Measurements from ENCODE around the gene LRGUK. TPM values are rescaled to one million over a fixed set of nuclear protein-coding genes. Genes with fewer than 3 reads are reported as not detected.

LRGUK gene
- total RNA-seq, 1 experiment from 2014 or later: 1.0 TPM

GRCh38 chr7:134180376-134180775, 53.2 kb downstream of the LRGUK start:
- no peak for ATAC-seq

GRCh38 chr7:134182078-134182477, 54.9 kb downstream of the LRGUK start:
- H3K27me3 ChIP-seq (ENCODE audit: low read length): no peaks in the 10 kb centered on the region
- POLR2A ChIA-PET (ENCODE audit: unreplicated experiment): no interaction called here
- no peaks in the 10 kb centered on the region for H3K9me3 ChIP-seq (ENCODE audit: low read length)
- no peaks in the 10 kb centered on the region for H3F3A ChIP-seq (ENCODE audit: low read length, unreplicated experiment)
- DNase-seq (no peak), ATAC-seq (no peak)
- BruUV-seq (replicated peaks): no TSS peak
- no peaks in the 10 kb centered on the region for H4K20me1 ChIP-seq (ENCODE audit: low read length)
- TF ChIP-seq CTCF (conservative IDR thresholded peaks at IDR 0.05; ENCODE audit: low read depth, low read length): no peak
- no peak for TF ChIP-seq EZH2phosphoT487 (IDR thresholded peaks at IDR 0.05; ENCODE audit: borderline replicate concordance, low read length)
- no peak for TF ChIP-seq EZH2 (IDR thresholded peaks at IDR 0.05; ENCODE audit: low read length, unreplicated experiment)
- H2AFZ ChIP-seq (ENCODE audit: low read length): no peak overlapping the region
- H3K4me2 ChIP-seq (ENCODE audit: low read length): no peak overlapping the region
- no peaks in the 10 kb centered on the region for H3K79me2 ChIP-seq (ENCODE audit: low read length)
- H3K4me3 ChIP-seq (ENCODE audit: low read length): no peak overlapping the region
- no peaks in the 10 kb centered on the region for H3K9me2 ChIP-seq (replicated peaks; ENCODE audit: low read length)
- H3K4me1 ChIP-seq (ENCODE audit: insufficient read depth, low read length): no peaks in the 10 kb centered on the region
- intact Hi-C loops (cut with micrococcal nuclease): no loop called here
- no peak overlapping the region for H3K27ac ChIP-seq (ENCODE audit: low read length)
- CTCF ChIA-PET: interaction anchor here (0.6 kb wide), 1 partner anchor 429 kb away, joined by 3 read pairs; no protein-coding TSS in a partner anchor
- no peaks in the 10 kb centered on the region for H3K36me3 ChIP-seq (ENCODE audit: low read depth, low read length)
- H3K9ac ChIP-seq (ENCODE audit: low read length): no peak overlapping the region

More at GRCh38 chr7:134180376-134180775, 53.2 kb downstream of the LRGUK start:
- Histone ChIP-seq H3K9ac (ENCODE audit: low read length) (no peak overlapping the region), H3F3A (ENCODE audit: low read length, unreplicated experiment) (no peaks in the 10 kb centered on the region), H3K79me2 (ENCODE audit: low read length) (no peaks in the 10 kb centered on the region), H3K4me1 (ENCODE audit: insufficient read depth, low read length) (peaks cover 2% of the 10 kb centered on the region; the same call in 1 of the 2 replicates), H3K9me3 (ENCODE audit: low read length) (no peaks in the 10 kb centered on the region), H3K4me3 (ENCODE audit: low read length) (no peak overlapping the region), H4K20me1 (ENCODE audit: low read length) (no peaks in the 10 kb centered on the region), H2AFZ (ENCODE audit: low read length) (no peak overlapping the region), H3K36me3 (ENCODE audit: low read depth, low read length) (no peaks in the 10 kb centered on the region), H3K27ac (ENCODE audit: low read length) (no peak overlapping the region), H3K9me2 (replicated peaks; ENCODE audit: low read length) (no peaks in the 10 kb centered on the region), H3K27me3 (ENCODE audit: low read length) (no peaks in the 10 kb centered on the region), H3K4me2 (ENCODE audit: low read length) (no peak overlapping the region)
- TF ChIP-seq EZH2phosphoT487 (IDR thresholded peaks at IDR 0.05; ENCODE audit: borderline replicate concordance, low read length): no peak
- TF ChIP-seq CTCF (conservative IDR thresholded peaks at IDR 0.05; ENCODE audit: low read depth, low read length): no peak
- intact Hi-C loops (cut with micrococcal nuclease): no loop called here
- POLR2A ChIA-PET (ENCODE audit: unreplicated experiment): no interaction called here
- no TSS peak for BruUV-seq (replicated peaks)
- no peak for DNase-seq
- CTCF ChIA-PET: no interaction called here

GRCh38 chr7:134184767-134185166, 57.6 kb downstream of the LRGUK start:
- Histone ChIP-seq H4K20me1 (ENCODE audit: low read length) (no peaks in the 10 kb centered on the region), H3K4me3 (ENCODE audit: low read length) (no peak overlapping the region), H3K9me3 (ENCODE audit: low read length) (no peaks in the 10 kb centered on the region), H3K4me2 (ENCODE audit: low read length) (no peak overlapping the region), H2AFZ (ENCODE audit: low read length) (no peak overlapping the region), H3F3A (ENCODE audit: low read length, unreplicated experiment) (no peaks in the 10 kb centered on the region), H3K9ac (ENCODE audit: low read length) (no peak overlapping the region), H3K27ac (ENCODE audit: low read length) (no peak overlapping the region), H3K9me2 (replicated peaks; ENCODE audit: low read length) (no peaks in the 10 kb centered on the region), H3K4me1 (ENCODE audit: insufficient read depth, low read length) (no peaks in the 10 kb centered on the region), H3K27me3 (ENCODE audit: low read length) (no peaks in the 10 kb centered on the region), H3K79me2 (ENCODE audit: low read length) (no peaks in the 10 kb centered on the region), H3K36me3 (ENCODE audit: low read depth, low read length) (no peaks in the 10 kb centered on the region)
- ATAC-seq (no peak), DNase-seq (no peak)
- no peak for TF ChIP-seq EZH2phosphoT487 (IDR thresholded peaks at IDR 0.05; ENCODE audit: borderline replicate concordance, low read length)
- no peak for TF ChIP-seq CTCF (conservative IDR thresholded peaks at IDR 0.05; ENCODE audit: low read depth, low read length)
- no peak for TF ChIP-seq EZH2 (IDR thresholded peaks at IDR 0.05; ENCODE audit: low read length, unreplicated experiment)
- ChIA-PET CTCF (no interaction called here), POLR2A (ENCODE audit: unreplicated experiment) (no interaction called here)
- intact Hi-C loops (cut with micrococcal nuclease): no loop called here
- no TSS peak for BruUV-seq (replicated peaks)
